ENCODE results near the gene JCHAIN. TPM values are rescaled to one million over a fixed set of nuclear protein-coding genes. Genes with fewer than 3 reads are reported as not detected.

Gene JCHAIN
- total and polyA plus RNA-seq, 2 of the 8 experiments (the other 6 are each of a cell fraction or from before 2014, with no cell fraction given), result not detected

GRCh38 chr4:70606459-70606858, 59.8 kb downstream of the JCHAIN start:
- Histone ChIP-seq H3K23ac (ENCODE audit: insufficient read length) (no peak overlapping the region), H3K79me1 (ENCODE audit: low read depth, low read length) (no peaks in the 10 kb centered on the region), H3K4ac (replicated peaks; ENCODE audit: insufficient read length, low read depth, low read length) (no peak overlapping the region), H2BK20ac (ENCODE audit: low read length) (no peak overlapping the region), H2AK5ac (ENCODE audit: low read depth, low read length) (no peak overlapping the region), H2BK5ac (ENCODE audit: low read depth, low read length) (no peak overlapping the region), H2BK12ac (ENCODE audit: low read depth, low read length) (no peak overlapping the region), H3K4me1 (replicated peaks in 1 of 4; ENCODE audit: control insufficient read depth in 3 of 4, insufficient read depth in 4 of 4, low read length in 3 of 4) (no peaks in the 10 kb centered on the region), H3K27me3 (replicated peaks in 1 of 4; ENCODE audit: control insufficient read depth in 3 of 4, extremely low read depth in 1 of 4, insufficient read depth in 3 of 4, low read length in 3 of 4) (no peaks in the 10 kb centered on the region), H3K27ac (ENCODE audit: low read depth, low read length) (no peak overlapping the region), H3K9ac (replicated peaks in 1 of 4; ENCODE audit: extremely low read depth in 1 of 4, low read depth in 3 of 4, low read length in 3 of 4) (no peak overlapping the region), H4K8ac (ENCODE audit: extremely low read depth, insufficient read depth, low read length) (peak overlapping the region; percentile 35; the same call in 1 of the 2 replicates), H3K18ac (ENCODE audit: extremely low read depth, low read length) (no peak overlapping the region), H3K4me2 (ENCODE audit: insufficient read depth in 1 of 2, low read depth in 2 of 2, low read length in 2 of 2) (no peak overlapping the region), H3K23me2 (ENCODE audit: low read depth, low read length) (no peaks in the 10 kb centered on the region; the same call in 1 of the 2 replicates), H3K4me3 (ENCODE audit: extremely low read depth in 1 of 4, insufficient read depth in 2 of 4, low read depth in 3 of 4, low read length in 4 of 4) (no peak overlapping the region), H3K9me3 (ENCODE audit: insufficient read depth in 2 of 2, low read depth in 1 of 2, low read length in 1 of 2) (no peaks in the 10 kb centered on the region), H4K91ac (replicated peaks; ENCODE audit: insufficient read length, low read length) (no peak overlapping the region), H2BK120ac (replicated peaks; ENCODE audit: low read depth, low read length) (no peak overlapping the region), H3K79me2 (ENCODE audit: control insufficient read depth in 1 of 2, insufficient read depth in 2 of 2, low read length in 2 of 2) (no peaks in the 10 kb centered on the region), H2BK15ac (ENCODE audit: low read length) (no peak overlapping the region), H4K5ac (ENCODE audit: insufficient read length, low read depth, low read length) (no peak overlapping the region), H2AFZ (ENCODE audit: low read length) (no peak overlapping the region), H3K14ac (ENCODE audit: insufficient read length) (no peak overlapping the region), H3K36me3 (ENCODE audit: control insufficient read depth in 2 of 4, insufficient read depth in 4 of 4, low read length in 3 of 4) (no peaks in the 10 kb centered on the region), H4K20me1 (replicated peaks in 1 of 2; ENCODE audit: control insufficient read depth in 1 of 2, insufficient read depth in 2 of 2, low read length in 2 of 2) (no peaks in the 10 kb centered on the region), H3K56ac (replicated peaks; ENCODE audit: insufficient read length, low read depth, low read length) (no peak overlapping the region)
- TF ChIP-seq KDM5A (IDR thresholded peaks at IDR 0.05; ENCODE audit: low read length), result no peak
- ChIA-PET POLR2A (ENCODE audit: partially characterized antibody) (no interaction called here), CTCF (ENCODE audit: partially characterized antibody) (interaction anchor here (0.6 to 1.2 kb wide), 2 partner anchors 172 to 624 kb away, joined by 3 read pairs; no protein-coding TSS in a partner anchor)
- WGBS, 2 experiments (ENCODE audit: extremely low coverage in 1 of 2, insufficient coverage in 1 of 2, insufficient read length in 1 of 2, insufficient replicate concordance in 2 of 2, low coverage in 1 of 2, low lambda C conversion rate in 2 of 2, missing lambda C conversion rate in 1 of 2), result 98% methylated on average over 8 of the region's 8 CpGs; no CpG with 5 or more reads in 1 of the 2 experiments
- FAIRE-seq (no peak), DNase-seq (ENCODE audit: low read depth in 1 of 2, low spot score in 2 of 2) (no peak)

Small RNA genes within 50 kb of the gene (small RNA-seq; reads per million reads assigned to genes)
- gene RNU6-520P (ENCODE audit: insufficient read depth) (not detected), gene RNU6-784P (ENCODE audit: insufficient read depth) (not detected)

Other genes with a start within 250 kb of the JCHAIN start
- gene MUC7, start 194.3 kb downstream of the JCHAIN start, total RNA-seq (2021; fragmentation: NEBNext Ultra II Directional; extraction: Animal tissue kit (Norgen Biotek cat#: 25700)), result not detected in 2 replicates
- not detected in 2 replicates for gene MUC7, start 194.3 kb downstream of the JCHAIN start, polyA plus RNA-seq (2011; rRNA removed)
- gene AMTN, start 147.9 kb downstream of the JCHAIN start, total RNA-seq (2021; fragmentation: NEBNext Ultra II Directional; extraction: Animal tissue kit (Norgen Biotek cat#: 25700)), result not detected in 2 replicates
- gene AMTN, start 147.9 kb downstream of the JCHAIN start, polyA plus RNA-seq (2011; rRNA removed), result not detected in 2 replicates
- not detected in 2 replicates for gene AMBN, start 74.3 kb downstream of the JCHAIN start, total RNA-seq (2021; fragmentation: NEBNext Ultra II Directional; extraction: Animal tissue kit (Norgen Biotek cat#: 25700))
- gene AMBN, start 74.3 kb downstream of the JCHAIN start, polyA plus RNA-seq (2011; rRNA removed), result not detected in 2 replicates
- not detected in 2 replicates for gene ENAM, start 37.8 kb downstream of the JCHAIN start, total RNA-seq (2021; fragmentation: NEBNext Ultra II Directional; extraction: Animal tissue kit (Norgen Biotek cat#: 25700))
- gene ENAM, start 37.8 kb downstream of the JCHAIN start, polyA plus RNA-seq (2011; rRNA removed), result not detected in 2 replicates
- gene UTP3, start 22.0 kb upstream of the JCHAIN start, total RNA-seq (2021; fragmentation: NEBNext Ultra II Directional; extraction: Animal tissue kit (Norgen Biotek cat#: 25700)), result 50.6 and 51.3 TPM in 2 replicates
- gene UTP3, start 22.0 kb upstream of the JCHAIN start, polyA plus RNA-seq (2011; rRNA removed), result 11.2 and 11.8 TPM in 2 replicates
- 33.1 and 36.0 TPM in 2 replicates for gene RUFY3, start 55.5 kb upstream of the JCHAIN start, total RNA-seq (2021; fragmentation: NEBNext Ultra II Directional; extraction: Animal tissue kit (Norgen Biotek cat#: 25700))
- gene RUFY3, start 55.5 kb upstream of the JCHAIN start, polyA plus RNA-seq (2011; rRNA removed), result 6.3 and 7.8 TPM in 2 replicates
- 105 and 112 TPM in 2 replicates for gene GRSF1, start 173.4 kb upstream of the JCHAIN start, total RNA-seq (2021; fragmentation: NEBNext Ultra II Directional; extraction: Animal tissue kit (Norgen Biotek cat#: 25700))
- gene GRSF1, start 173.4 kb upstream of the JCHAIN start, polyA plus RNA-seq (2011; rRNA removed), result 25.7 and 44.3 TPM in 2 replicates
- 31.1 and 33.5 TPM in 2 replicates for gene MOB1B, start 235.9 kb upstream of the JCHAIN start, total RNA-seq (2021; fragmentation: NEBNext Ultra II Directional; extraction: Animal tissue kit (Norgen Biotek cat#: 25700))
- gene MOB1B, start 235.9 kb upstream of the JCHAIN start, polyA plus RNA-seq (2011; rRNA removed), result 3.8 TPM in 2 replicates

All from H1 (cell line).